Hematopoietic multipotent progenitor cell treated with erythropoietin and hydrocortisone succinate and interleukin-3 and kit ligand, for 17 days (in vitro differentiated cells): ENCODE data around the gene DBNL.

Experiments used
- DNase-seq: peaks from one replicate; pipeline ENCODE4 v3.0.0-alpha.2; 2015; ENCODE audit warnings: low spot score

DBNL gene

DNA sequence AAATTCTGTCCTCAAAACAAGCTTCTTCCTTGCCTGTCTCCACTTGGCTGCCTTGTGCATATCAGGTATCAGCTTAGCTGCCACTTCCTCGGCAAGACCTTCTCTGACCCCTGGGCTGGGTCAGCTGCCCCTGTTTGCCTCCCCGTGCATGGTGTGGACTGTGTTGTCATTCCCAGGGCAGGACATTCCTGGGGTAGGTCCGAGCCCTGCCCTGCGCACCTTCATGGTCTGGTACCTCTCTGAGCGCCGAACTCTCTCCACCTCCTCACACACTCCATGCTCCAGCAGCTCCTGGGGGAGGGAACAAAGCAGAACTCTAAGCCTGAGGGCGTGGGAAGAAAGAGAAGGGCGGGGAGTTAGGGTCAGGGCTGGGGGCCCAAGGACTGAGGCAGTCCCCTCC, 34.0 kb downstream of the DBNL start:
- DNase-seq: no peak

DNA sequence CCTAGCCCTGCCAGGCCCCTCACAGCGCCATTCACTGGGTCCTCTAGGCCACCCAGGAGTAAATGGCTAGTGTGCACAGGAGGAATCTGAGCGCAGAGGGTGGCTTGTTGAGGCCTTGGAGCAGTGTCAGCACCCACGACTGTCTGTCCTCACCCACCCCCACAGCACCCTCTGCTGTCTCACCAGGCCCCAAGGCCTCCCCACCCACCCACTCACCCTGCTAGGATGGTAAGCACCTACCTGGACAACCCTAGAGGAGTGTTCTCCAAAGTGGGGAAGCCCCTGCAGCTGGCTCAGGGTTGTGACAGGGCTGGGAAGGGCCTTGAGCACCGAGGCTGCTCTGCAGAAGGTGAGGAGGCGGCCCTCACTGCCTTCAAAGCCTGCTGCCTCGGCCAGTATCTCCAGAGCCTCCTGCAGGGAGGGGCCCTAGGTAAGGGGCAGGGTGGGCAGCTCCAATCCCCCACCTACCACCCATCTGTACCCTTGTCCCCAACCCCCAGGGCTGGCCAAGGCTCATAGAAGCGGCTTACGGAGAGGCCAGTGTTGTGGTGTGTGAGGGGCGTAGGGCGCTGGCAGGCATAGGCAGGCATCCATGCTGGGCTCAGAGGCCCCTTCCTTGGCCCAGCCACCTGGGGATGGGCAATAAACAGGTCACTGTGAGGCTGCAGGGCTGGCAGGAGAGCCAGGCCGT, 35.0 kb downstream of the DBNL start:
- no peak for DNase-seq

GRCh38 chr7:44080118-44080517, 35.6 kb downstream of the DBNL start:
- DNase-seq: no peak

DNA sequence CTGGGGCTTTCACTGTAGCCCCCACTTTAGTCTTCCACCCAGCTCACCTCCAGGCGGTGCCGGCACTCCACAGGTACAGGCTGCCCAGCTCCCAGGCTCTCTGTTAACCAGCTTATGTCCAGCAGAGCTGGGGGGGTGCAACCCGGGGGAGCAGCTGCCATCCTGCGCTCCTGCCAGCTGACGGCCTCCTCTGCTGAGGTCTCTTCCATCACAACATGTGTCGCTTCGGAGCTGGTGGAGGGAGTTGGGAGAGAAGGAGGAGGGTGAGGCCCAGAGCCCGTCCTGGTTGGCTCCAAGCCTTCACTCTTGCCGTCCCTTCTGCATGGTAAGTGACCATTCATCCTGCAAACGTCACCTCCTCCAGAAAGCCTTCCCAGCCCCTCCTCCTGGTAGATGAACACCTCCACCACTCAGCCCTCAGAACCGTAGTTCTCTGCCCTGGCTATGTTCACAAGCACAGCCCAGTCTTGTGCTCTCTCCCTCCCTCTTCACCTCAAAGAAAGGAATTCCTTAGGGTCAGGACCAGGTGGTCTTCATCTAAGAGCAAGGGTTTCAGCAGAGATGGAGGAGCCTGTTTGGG, 36.3 kb downstream of the DBNL start:
- DNase-seq: no peak

DNA sequence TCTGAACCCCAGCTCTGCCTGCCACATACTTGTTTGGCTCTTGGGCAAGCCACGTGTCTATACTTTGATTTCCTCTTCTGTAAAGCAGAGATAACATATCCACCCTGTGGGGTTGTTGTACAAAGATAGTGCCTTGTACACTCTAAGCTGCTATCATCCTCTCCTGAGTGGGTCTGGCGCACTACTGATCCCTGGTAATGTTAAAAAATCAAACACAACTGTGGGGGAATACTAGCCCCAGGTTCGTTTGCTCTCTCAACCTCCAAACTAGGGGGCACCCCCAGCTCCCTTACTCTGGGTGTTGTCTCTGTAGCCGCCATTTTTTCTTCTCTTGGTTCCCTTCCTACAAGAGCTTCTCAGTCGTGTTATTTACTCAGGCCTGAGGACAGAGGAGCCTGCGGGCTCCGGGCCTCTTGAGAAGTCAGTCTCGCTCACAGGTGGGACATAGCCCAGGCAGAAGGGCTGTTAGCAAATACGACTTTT, 36.8 kb downstream of the DBNL start:
- DNase-seq: peak; percentile 47

GRCh38 chr7:44082541-44083207, 38.2 kb downstream of the DBNL start:
- peak; percentile 94 for DNase-seq

- DNase-seq: no peak
These were observed 39.3 kb downstream of the DBNL start for GRCh38 chr7:44083796-44084195.

DNA sequence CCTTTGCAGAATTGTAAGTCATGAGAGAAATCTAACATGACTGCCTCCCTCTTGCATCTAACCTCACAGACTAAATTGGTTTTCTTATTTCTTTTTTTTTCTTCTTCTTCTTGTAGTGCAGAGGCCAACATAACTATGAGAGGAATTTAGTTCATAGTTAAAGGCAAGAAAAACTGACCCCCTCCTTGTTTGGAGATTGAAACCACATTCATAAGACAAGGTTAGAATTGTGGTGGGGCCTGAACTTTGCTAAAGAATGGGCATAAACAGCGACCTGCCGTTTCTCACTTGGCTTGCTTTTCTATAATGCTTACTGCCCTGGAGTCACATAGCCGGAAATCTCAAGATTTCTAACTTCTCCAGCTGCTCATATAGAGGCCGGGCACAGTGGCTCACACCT, 40.2 kb downstream of the DBNL start:
- DNase-seq: no peak

DNA sequence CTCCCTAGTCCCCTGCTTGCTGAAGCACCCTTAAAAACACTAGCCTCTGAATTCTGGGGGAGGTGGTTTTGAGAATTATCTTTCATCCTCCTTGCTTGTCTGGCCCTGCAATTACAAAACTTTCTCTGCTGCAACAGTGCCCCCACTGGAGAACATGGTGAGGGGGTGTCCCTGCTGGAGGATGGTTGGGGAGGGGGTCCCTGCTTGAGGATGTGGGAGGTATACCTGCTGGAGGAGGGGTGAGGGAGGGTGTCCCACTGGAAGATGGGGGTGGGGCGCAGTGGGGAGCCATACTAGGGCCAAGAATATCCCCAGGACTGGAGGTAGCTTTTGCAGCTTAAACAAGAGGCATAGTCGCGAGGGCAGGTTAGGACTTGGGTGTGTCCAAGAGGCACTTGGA, 41.0 kb downstream of the DBNL start:
- no peak for DNase-seq

GRCh38 chr7:44086627-44087026, 42.1 kb downstream of the DBNL start:
- DNase-seq: no peak

GRCh38 chr7:44087911-44088838, 43.7 kb downstream of the DBNL start:
- no peak for DNase-seq

GRCh38 chr7:44093102-44093641, 48.7 kb downstream of the DBNL start:
- DNase-seq: no peak

- no peak for DNase-seq
These were observed 49.9 kb downstream of the DBNL start for GRCh38 chr7:44094365-44094764.

- DNase-seq: no peak
These were observed 50.5 kb downstream of the DBNL start for GRCh38 chr7:44094883-44095592.

- DNase-seq: no peak
These were observed 51.3 kb downstream of the DBNL start for GRCh38 chr7:44095781-44096180.

DNA sequence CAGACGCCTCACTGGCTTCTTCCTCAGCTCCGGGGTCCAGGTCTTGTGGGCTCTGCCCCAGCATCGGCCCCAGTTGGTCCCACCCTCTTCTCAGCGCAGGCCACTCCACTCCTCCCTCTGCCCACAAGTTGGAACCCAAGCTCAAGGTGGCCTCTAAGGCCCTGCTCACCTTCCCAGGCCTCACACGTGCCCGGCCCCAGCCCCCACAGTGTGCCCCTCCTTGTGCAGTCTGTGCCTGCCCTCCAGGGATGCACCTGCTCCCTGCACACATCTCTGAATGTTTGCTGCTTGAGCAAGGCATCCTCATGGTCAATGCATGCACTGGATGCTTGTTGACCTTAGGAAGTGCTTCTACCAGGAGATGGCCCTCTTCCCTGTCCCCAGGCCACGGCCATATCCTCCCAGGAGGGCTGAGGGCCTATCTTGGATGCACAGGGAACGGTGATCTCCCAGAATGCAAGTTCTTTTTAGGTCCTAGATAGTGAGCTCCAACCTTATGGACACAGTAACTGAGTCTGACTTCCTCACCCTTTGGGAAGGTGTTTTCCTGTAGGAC, 51.9 kb downstream of the DBNL start:
- DNase-seq: no peak

- no peak for DNase-seq
These were observed 52.8 kb downstream of the DBNL start for GRCh38 chr7:44097064-44097932.

DNA sequence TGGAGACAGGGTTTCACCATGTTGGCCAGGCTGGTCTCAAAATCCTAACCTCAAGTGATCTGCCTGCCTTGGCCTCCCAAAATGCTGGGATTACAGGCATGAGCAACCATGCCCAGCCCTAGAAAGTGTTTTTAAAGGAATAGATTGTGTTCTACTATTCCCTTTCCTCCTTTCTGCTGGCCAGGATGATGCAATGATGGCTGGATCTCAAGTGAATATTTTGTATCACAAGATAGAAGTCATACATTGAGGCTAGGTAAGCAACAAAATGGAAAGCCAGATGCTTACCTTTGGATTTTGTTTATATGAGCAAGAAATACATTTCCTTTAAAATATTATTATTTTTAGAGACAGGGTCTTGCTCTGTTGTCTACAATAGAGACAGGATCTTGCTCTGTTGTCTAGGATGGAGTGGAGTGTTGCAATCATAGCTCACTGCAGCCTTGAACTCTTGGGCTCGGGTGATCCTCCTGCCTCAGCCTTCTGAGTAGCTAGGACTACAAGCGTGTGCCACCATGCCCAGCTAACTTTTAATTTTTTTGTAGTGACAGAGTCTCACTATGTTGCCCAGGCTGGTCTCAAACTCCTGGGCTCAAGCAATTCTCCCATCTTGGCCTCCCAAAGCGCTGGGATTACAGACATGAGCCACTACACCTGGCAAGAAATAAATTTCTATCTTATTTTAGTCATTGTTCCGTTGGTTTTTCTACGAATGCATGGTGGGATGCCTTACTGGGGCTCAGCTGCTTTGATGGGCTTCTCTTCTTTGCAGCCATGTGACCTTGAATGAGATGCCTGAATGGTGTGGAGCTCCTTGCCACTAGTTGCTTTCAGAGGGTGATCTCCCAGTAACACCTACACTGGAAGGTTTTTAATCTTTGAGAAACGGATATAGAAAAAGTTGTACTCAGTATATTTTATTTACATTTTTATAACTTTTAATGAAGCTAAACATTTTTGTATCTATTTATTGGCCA, 53.9 kb downstream of the DBNL start:
- DNase-seq: no peak

DNA sequence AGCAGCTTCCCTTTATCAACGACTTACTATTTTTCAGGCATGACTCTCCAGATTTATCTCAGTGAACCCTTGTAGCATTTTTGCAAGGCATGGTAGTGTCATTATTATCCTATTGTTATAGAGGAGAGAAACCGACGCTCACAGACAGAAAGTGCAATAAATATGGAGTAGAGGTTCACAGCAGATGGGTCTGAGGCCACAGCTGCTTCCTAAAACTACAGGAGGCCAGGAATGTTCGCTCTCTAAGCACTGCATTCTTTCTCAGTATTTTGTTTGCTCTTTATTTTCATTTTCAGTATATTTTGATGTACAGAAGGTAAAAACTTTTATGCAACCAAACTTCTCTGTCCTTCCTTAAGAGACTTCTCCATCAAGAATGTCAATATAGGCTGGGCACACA, 55.2 kb downstream of the DBNL start:
- DNase-seq: no peak
